ENCODE data around the gene ABCD4.
"Not testable (repeated sequence)": the region's sequence is repeated elsewhere in the genome, so short reads cannot be mapped to it uniquely, and the experiment has no call there.

ABCD4 gene

GRCh38 chr14:74301594-74302151 is 1.1 kb downstream of the ABCD4 start:
- peak in 1 of 2 experiments; percentile 29 for DNase-seq

GRCh38 chr14:74299061-74299545 is 3.6 kb downstream of the ABCD4 start:
- DNase-seq, result peak; percentile 25 to 48

- DNase-seq, result no peak
These were observed 4.7 kb downstream of the ABCD4 start for GRCh38 chr14:74297986-74298385.

- DNase-seq, result no peak
These were observed 6.7 kb downstream of the ABCD4 start for GRCh38 chr14:74296037-74296467.

- no peak for DNase-seq
These were observed 9.1 kb downstream of the ABCD4 start for GRCh38 chr14:74293606-74294005.

GRCh38 chr14:74292061-74292460 is 10.7 kb downstream of the ABCD4 start:
- no peak for DNase-seq

GRCh38 chr14:74290415-74290814 is 12.3 kb downstream of the ABCD4 start:
- DNase-seq, result no peak

GRCh38 chr14:74289801-74290200 is 12.9 kb downstream of the ABCD4 start:
- DNase-seq, result no peak

GRCh38 chr14:74286736-74287135 is 16.0 kb downstream of the ABCD4 start:
- no peak for DNase-seq

GRCh38 chr14:74281069-74281468 is 21.7 kb downstream of the ABCD4 start:
- no peak for DNase-seq

- no peak for DNase-seq
These were observed 24.7 kb downstream of the ABCD4 start for GRCh38 chr14:74278080-74278479.

GRCh38 chr14:74275241-74275841 is 27.4 kb downstream of the ABCD4 start:
- DNase-seq, result no peak

- no peak for DNase-seq
These were observed 31.4 kb downstream of the ABCD4 start for GRCh38 chr14:74271365-74271764.

- DNase-seq, result not testable (repeated sequence)
These were observed 32.2 kb downstream of the ABCD4 start for GRCh38 chr14:74270382-74271177.

- no peak for DNase-seq
These were observed 35.1 kb downstream of the ABCD4 start for GRCh38 chr14:74267588-74267987.

- DNase-seq, result no peak
These were observed 37.3 kb downstream of the ABCD4 start for GRCh38 chr14:74265301-74265965.

GRCh38 chr14:74263921-74264320 is 38.8 kb downstream of the ABCD4 start:
- no peak for DNase-seq

- DNase-seq, result no peak
These were observed 39.6 kb downstream of the ABCD4 start for GRCh38 chr14:74263181-74263580.

GRCh38 chr14:74262076-74262475 is 40.7 kb downstream of the ABCD4 start:
- no peak for DNase-seq

- DNase-seq, result no peak
These were observed 41.4 kb downstream of the ABCD4 start for GRCh38 chr14:74261288-74261687.

- DNase-seq, result no peak
These were observed 42.1 kb downstream of the ABCD4 start for GRCh38 chr14:74260525-74261233.

GRCh38 chr14:74259513-74259912 is 43.2 kb downstream of the ABCD4 start:
- DNase-seq, result no peak

- no peak for DNase-seq
These were observed 44.0 kb downstream of the ABCD4 start for GRCh38 chr14:74258764-74259035.

Measured in activated T-cell treated with anti-CD3 and anti-CD28 coated beads, Interleukin-2, amount 50 U/mL, for 48 hours (primary cell).